CD14-positive monocyte (primary cell): ENCODE data around the gene ADSS1. TPM values are rescaled to one million over a fixed set of nuclear protein-coding genes. Genes with fewer than 3 reads are reported as not detected.
A peak's percentile ranks its signal among the peaks of the same experiment; 100 is the strongest.

Experiments
- DNase-seq, 3 donors: peaks; one replicate each; pipeline ENCODE4 v3.0.0-alpha.2; 2011 to 2022
- H2AFZ ChIP-seq: 2 replicates; pipeline ENCODE4 v1.6.0; 2012; ENCODE audit warnings: mild to moderate bottlenecking, low read depth, low read length, inconsistent platforms; ENCODE audit not compliant: insufficient read depth, poor library complexity, severe bottlenecking
- H3K27ac ChIP-seq, 2 donors: 1 replicate in 1 of 2; 2 replicates in 1 of 2; pipeline ENCODE4 v1.5.1; 2012 to 2013; ENCODE audit warnings: low read length in 2 of 2, control low read depth in 1 of 2, inconsistent platforms in 1 of 2, low read depth in 1 of 2, mild to moderate bottlenecking in 1 of 2
- H3K27me3 ChIP-seq, 2 donors: one replicate each; pipeline versions ENCODE4 v1.6.0 to v1.6.1; 2011 to 2013; ENCODE audit warnings: low read length in 2 of 2; ENCODE audit not compliant: control insufficient read depth in 2 of 2, insufficient read depth in 2 of 2
- H3K36me3 ChIP-seq, 2 donors: replicated peaks in 1 of 2; 1 replicate in 1 of 2; 2 replicates in 1 of 2; pipeline versions ENCODE4 v1.5.1 to v1.6.1; 2012 to 2013; ENCODE audit warnings: low read length in 2 of 2, control low read depth in 1 of 2, inconsistent platforms in 1 of 2, mild to moderate bottlenecking in 1 of 2; ENCODE audit not compliant: insufficient read depth in 2 of 2, control insufficient read depth in 1 of 2
- H3K4me1 ChIP-seq, 2 donors: 1 replicate in 1 of 2; 2 replicates in 1 of 2; pipeline versions ENCODE4 v1.5.1 to v1.6.1; 2012 to 2013; ENCODE audit warnings: low read length in 2 of 2, control low read depth in 1 of 2, inconsistent platforms in 1 of 2, mild to moderate bottlenecking in 1 of 2, moderate library complexity in 1 of 2; ENCODE audit not compliant: insufficient read depth in 2 of 2, control insufficient read depth in 1 of 2
- H3K4me2 ChIP-seq: replicated peaks from 2 replicates; pipeline ENCODE3; 2012; ENCODE audit warnings: low read length, moderate library complexity, mild to moderate bottlenecking; ENCODE audit not compliant: poor library complexity, severe bottlenecking; ENCODE audit errors: extremely low read depth
- H3K4me3 ChIP-seq, 3 experiments: fragments of 200-600 bp in 1 of 3; sonication (generic) in 1 of 3; replicated peaks in 1 of 3; 1 replicate in 2 of 3; 2 replicates in 1 of 3; pipeline ENCODE4 v1.5.1; 2011 to 2013; ENCODE audit warnings: low read length in 3 of 3, mild to moderate bottlenecking in 3 of 3, control low read depth in 2 of 3, low read depth in 2 of 3, inconsistent platforms in 1 of 3, moderate library complexity in 1 of 3
- H3K79me2 ChIP-seq: 2 replicates; pipeline ENCODE4 v1.6.0; 2012; ENCODE audit warnings: mild to moderate bottlenecking, control low read depth, inconsistent platforms, low read length, moderate library complexity; ENCODE audit not compliant: insufficient read depth
- H3K9ac ChIP-seq: 2 replicates; pipeline ENCODE4 v1.6.0; 2017; ENCODE audit warnings: low read length, mild to moderate bottlenecking; ENCODE audit not compliant: insufficient read depth, poor library complexity, severe bottlenecking
- H3K9me3 ChIP-seq, 2 donors: replicated peaks in 1 of 2; 1 replicate in 1 of 2; 2 replicates in 1 of 2; pipeline versions ENCODE4 v1.5.1 to v1.6.1; 2012 to 2013; ENCODE audit warnings: low read length in 2 of 2, control low read depth in 1 of 2; ENCODE audit not compliant: control insufficient read depth in 1 of 2, insufficient read depth in 1 of 2
- H4K20me1 ChIP-seq: 2 replicates; pipeline ENCODE4 v1.6.0; 2012; ENCODE audit warnings: mild to moderate bottlenecking, low read length, control low read depth, moderate library complexity; ENCODE audit not compliant: insufficient read depth
- H3K27ac Mint-ChIP-seq, 7 donors: one replicate each; pipeline ENCODE4 v1.8.0; 2020; ENCODE audit warnings: mild to moderate bottlenecking in 7 of 7, mixed read lengths in 7 of 7, moderate library complexity in 6 of 7, inconsistent platforms in 2 of 7
- H3K27me3 Mint-ChIP-seq, 3 donors: one replicate each; pipeline ENCODE4 v1.8.0; 2021 to 2022; ENCODE audit warnings: low read depth in 3 of 3, mild to moderate bottlenecking in 3 of 3, mixed read lengths in 3 of 3, moderate library complexity in 3 of 3, inconsistent platforms in 1 of 3
- H3K36me3 Mint-ChIP-seq, 2 donors: one replicate each; pipeline ENCODE4 v1.8.0; 2020; ENCODE audit warnings: mixed read lengths in 2 of 2, inconsistent platforms in 1 of 2, mild to moderate bottlenecking in 1 of 2
- H3K4me1 Mint-ChIP-seq: one replicate; pipeline ENCODE4 v1.8.0; 2020; ENCODE audit warnings: mild to moderate bottlenecking, mixed read lengths
- H3K4me3 Mint-ChIP-seq, 2 donors: one replicate each; pipeline ENCODE4 v1.8.0; 2020; ENCODE audit warnings: mild to moderate bottlenecking in 2 of 2, mixed read lengths in 2 of 2, moderate library complexity in 1 of 2
- H3K9me3 Mint-ChIP-seq, 7 donors: one replicate each; pipeline ENCODE4 v1.8.0; 2020 to 2022; ENCODE audit warnings: mixed read lengths in 7 of 7, mild to moderate bottlenecking in 6 of 7, moderate library complexity in 6 of 7, inconsistent platforms in 2 of 7
- WGBS: methylation state at CpG from one replicate; pipeline ENCODE4 v1.1.5; 2013; ENCODE audit warnings: missing lambda C conversion rate; ENCODE audit not compliant: insufficient coverage; 5-methylcytosine and 5-hydroxymethylcytosine counted together
- intact Hi-C, 2 donors: fragments of 100-400 bp; cut with micrococcal nuclease; formaldehyde crosslinking; loops; one replicate each; pipeline versions ENCODE4 v1.15.0 to v1.15.1; 2023
- polyA plus RNA-seq, 3 donors: library from polyadenylated mRNA; depleted of rRNA in 1 of 3; unstranded in 2 of 3; stranded (reverse) in 1 of 3; fragments of 300-500 nt in 2 of 3; fragments of >200 nt in 1 of 3; fragmentation: Illumina TruSeq in 2 of 3; gene quantifications; 1 replicate in 2 of 3; 2 replicates in 1 of 3; pipeline ENCODE4 v1.2.3, GENCODE V29; 2012 to 2021
- TF ChIP-seq, protein P1 (sequence below): fragments of 200-600 bp; IDR thresholded peaks from one replicate; pipeline ENCODE4 v1.8.0; 2022; ENCODE audit warnings: antibody characterized with exemption, mild to moderate bottlenecking

Gene ADSS1
- polyA plus RNA-seq, 3 donors: 0.61 to 3.7 (median 0.64) TPM

DNA sequence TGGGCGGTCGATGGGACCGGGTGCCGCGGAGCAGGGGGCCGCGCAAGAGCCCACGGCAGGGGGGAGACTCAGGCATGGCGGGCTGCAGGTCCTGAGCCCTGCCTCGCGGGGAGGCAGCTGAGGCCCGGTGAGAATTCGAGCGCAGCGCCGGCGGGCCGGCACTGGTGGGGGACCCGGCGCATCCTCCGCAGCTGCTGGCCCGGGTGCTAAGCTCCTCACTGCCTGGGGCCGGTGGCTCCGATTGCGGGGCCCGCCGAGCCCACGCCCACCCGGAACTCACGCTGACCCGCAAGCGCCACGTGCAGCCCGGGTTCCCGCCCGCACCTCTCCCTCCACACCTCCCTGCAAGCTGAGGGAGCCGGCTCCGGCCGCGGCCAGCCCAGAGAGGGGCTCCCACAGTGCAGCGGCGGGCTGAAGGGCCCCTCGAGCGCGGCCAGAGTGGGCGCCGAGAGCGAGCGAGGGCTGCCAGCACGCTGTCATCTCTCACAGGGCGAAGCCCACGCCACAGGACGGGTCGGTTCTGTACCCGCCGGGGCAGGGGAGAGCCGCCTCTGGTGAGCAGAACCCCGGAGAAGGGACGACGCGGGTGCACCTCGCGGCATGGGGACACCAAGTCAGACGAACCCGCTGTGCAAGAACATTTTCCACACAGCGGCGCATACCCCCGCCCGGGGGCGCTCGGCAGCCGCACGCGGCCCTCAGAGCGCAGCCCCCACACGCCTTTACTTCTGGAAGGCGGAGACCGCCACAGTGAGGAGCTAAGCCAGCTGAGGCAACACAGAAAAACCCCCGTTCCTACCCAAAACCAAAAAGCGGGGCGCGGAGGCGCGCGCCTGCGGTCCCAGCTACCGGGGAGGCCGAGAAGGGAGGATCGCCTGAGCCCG, 27.8 kb downstream of the ADSS1 start:
- Histone ChIP-seq H2AFZ (peak overlapping the region; percentile 93), H4K20me1 (peaks cover 20% of the 10 kb centered on the region), H3K36me3 (peaks cover 14 to 21% of the 10 kb centered on the region in 2 donors), H3K9ac (peak overlapping the region; percentile 99), H3K79me2 (peaks cover 38% of the 10 kb centered on the region), H3K9me3 (no peaks in the 10 kb centered on the region), H3K4me3 (peak overlapping the region; percentile 25 to 91 (median 63)), H3K27me3 (no peaks in the 10 kb centered on the region), H3K4me1 (peaks cover 19 to 40% of the 10 kb centered on the region in 2 donors), H3K27ac (peak overlapping the region; percentile 83 to 95), H3K4me2 (peak overlapping the region; percentile 87)
- Mint-ChIP-seq H3K4me1 (peaks cover 27% of the 10 kb centered on the region), H3K36me3 (peaks cover 9 to 15% of the 10 kb centered on the region in 2 donors), H3K4me3 (peak overlapping the region; percentile 83 to 89), H3K9me3 (peaks cover 0 to 8% (median 2%) of the 10 kb centered on the region in 7 donors), H3K27me3 (no peaks in the 10 kb centered on the region), H3K27ac (peak overlapping the region; percentile 85 to 97 (median 93))
- DNase-seq: no peak
- TF ChIP-seq, protein P1, sequence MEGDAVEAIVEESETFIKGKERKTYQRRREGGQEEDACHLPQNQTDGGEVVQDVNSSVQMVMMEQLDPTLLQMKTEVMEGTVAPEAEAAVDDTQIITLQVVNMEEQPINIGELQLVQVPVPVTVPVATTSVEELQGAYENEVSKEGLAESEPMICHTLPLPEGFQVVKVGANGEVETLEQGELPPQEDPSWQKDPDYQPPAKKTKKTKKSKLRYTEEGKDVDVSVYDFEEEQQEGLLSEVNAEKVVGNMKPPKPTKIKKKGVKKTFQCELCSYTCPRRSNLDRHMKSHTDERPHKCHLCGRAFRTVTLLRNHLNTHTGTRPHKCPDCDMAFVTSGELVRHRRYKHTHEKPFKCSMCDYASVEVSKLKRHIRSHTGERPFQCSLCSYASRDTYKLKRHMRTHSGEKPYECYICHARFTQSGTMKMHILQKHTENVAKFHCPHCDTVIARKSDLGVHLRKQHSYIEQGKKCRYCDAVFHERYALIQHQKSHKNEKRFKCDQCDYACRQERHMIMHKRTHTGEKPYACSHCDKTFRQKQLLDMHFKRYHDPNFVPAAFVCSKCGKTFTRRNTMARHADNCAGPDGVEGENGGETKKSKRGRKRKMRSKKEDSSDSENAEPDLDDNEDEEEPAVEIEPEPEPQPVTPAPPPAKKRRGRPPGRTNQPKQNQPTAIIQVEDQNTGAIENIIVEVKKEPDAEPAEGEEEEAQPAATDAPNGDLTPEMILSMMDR: no peak
- 69% methylated on average over 71 of the region's 90 CpGs for WGBS
- intact Hi-C loops: loop anchor here in 1 of 2 donors (5.0 kb wide), 1 partner anchor 741 kb away; the partner anchor contains the start of gene TEDC1

DNA sequence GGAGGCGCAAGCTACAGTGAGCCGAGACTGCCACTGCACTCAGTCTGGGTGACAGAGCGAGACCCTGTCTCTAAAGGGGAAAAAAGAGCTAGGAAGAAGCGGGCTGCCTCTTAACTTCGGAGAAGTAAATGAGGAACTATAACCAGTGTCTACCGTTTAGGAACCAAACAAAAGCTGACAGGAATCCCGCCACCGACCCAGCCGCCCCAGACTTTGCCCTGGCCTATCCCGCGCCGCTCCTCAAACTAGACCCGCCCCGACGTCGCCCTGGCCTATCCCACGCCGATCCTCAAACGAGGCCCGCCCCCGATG, 28.4 kb downstream of the ADSS1 start:
- H3K79me2 ChIP-seq: peaks cover 44% of the 10 kb centered on the region
- no peaks in the 10 kb centered on the region for H3K9me3 ChIP-seq
- peak overlapping the region; percentile 25 to 91 (median 63) for H3K4me3 ChIP-seq
- peaks cover 19 to 40% of the 10 kb centered on the region in 2 donors for H3K4me1 ChIP-seq
- TF ChIP-seq, protein P1: no peak
- DNase-seq: peak in 1 of 3 donors; percentile 98
- no peaks in the 10 kb centered on the region for H3K27me3 ChIP-seq
- Mint-ChIP-seq H3K4me3 (peak overlapping the region; percentile 83 to 89), H3K27ac (peak overlapping the region; percentile 85 to 97 (median 93)), H3K9me3 (peaks cover 0 to 8% (median 2%) of the 10 kb centered on the region in 7 donors), H3K4me1 (peaks cover 27% of the 10 kb centered on the region), H3K36me3 (peaks cover 14 to 21% of the 10 kb centered on the region in 2 donors), H3K27me3 (no peaks in the 10 kb centered on the region)
- H3K36me3 ChIP-seq: peaks cover 17 to 27% of the 10 kb centered on the region in 2 donors
- peak overlapping the region; percentile 93 for H2AFZ ChIP-seq
- H4K20me1 ChIP-seq: peaks cover 26% of the 10 kb centered on the region
- peak overlapping the region; percentile 87 for H3K4me2 ChIP-seq
- WGBS: 0% methylated on average over 21 of the region's 21 CpGs
- H3K27ac ChIP-seq: peak overlapping the region; percentile 83 to 95
- peak overlapping the region; percentile 99 for H3K9ac ChIP-seq
- intact Hi-C loops: loop anchor here in 1 of 2 donors (5.0 kb wide), 1 partner anchor 740 kb away; the partner anchor contains the start of gene TEDC1
